Right ventricle myocardium inferior (tissue), 1 donor: ENCODE measurements around the gene RARRES2. TPM values are rescaled to one million over a fixed set of nuclear protein-coding genes. Genes with fewer than 3 reads are reported as not detected.

Experiments used
- ATAC-seq: fragments of 200-7000 bp; cut with Tn5 transposase; one replicate; pipeline ENCODE4 v1.9.1; 2020; ENCODE audit warnings: mild to moderate bottlenecking, moderate library complexity
- DNase-seq: peaks from one replicate; pipeline ENCODE4 v3.0.0; 2021; ENCODE audit errors: missing footprints
- intact Hi-C: fragments of 100-400 bp; cut with DNase I; formaldehyde crosslinking; loops from one replicate; pipeline ENCODE4 v1.11.0; 2022
- total RNA-seq: library from RNA; stranded (reverse); fragmentation: NEBNext Ultra II Directional; extraction: Animal tissue kit (Norgen Biotek cat#: 25700); gene quantifications from one replicate; pipeline ENCODE4 v1.2.1, GENCODE V29; 2021
- donor health status: DM: no; HTN: yes; CAD: no; lungs with severe emphysema.

The RARRES2 gene
- total RNA-seq, 1 donor from 2014 or later: 32.6 TPM

DNA sequence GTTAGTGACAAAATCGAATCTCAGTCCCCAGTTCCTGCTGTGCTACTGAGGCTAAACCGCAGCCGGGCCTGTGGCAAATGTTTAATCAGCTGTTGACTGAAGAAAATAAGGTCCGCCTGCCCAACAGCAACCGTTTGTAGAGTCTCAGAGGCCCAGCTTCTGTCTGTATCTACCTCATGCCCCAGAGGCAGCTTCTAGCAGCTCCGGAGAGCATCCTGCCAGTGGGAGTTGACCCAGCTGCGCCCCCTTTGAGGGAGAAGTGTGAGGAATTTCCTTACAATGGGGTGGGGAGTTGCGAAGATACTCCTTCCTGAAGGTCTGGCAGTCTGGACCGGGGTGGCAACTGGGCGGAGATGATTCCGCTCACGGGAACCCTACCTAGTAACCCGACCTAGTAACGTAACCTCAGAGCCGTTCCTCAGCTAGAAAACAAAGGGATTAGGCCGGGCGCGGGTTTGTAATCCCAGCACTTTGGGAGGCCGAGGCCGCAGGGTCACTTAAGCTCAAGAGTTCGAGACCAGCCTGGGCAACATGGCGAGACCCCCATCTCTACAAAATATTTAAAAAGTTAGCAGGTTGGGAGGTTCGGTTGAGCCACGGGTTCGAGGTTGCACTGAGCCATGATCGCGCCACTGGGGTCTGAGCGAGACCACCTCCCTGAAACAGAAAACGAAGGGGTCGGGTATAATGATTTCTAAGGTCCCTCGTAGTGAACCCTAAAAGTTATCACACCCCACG, 36.9 kb upstream of the RARRES2 start:
- ATAC-seq (peak; percentile 6), DNase-seq (no peak)
- intact Hi-C loops: loop anchor here (2.0 kb wide), 1 partner anchor 27 kb away; a partner anchor contains a TSS

DNA sequence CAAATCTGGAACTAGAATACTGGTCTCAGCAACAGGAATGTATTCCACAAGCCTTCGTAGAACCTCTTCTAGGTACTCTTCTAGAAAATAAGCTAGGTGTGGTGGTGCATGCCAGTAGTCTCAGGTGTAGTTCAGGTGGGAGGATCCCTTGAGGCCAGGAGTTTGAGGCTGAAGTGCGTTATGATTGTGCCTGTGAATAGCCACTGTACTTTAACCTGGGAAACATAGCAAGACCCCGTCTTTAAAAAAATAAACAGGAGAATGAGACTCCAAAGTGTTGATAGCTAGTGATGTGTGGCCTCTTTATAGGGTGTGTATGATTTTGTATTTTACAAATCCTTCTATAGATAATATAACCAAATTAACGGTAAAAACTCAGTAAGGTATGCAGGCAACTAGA, 36.2 kb upstream of the RARRES2 start:
- ATAC-seq: no peak
- no peak for DNase-seq
- intact Hi-C loops: loop anchor here (2.0 kb wide), 1 partner anchor 27 kb away; a partner anchor contains a TSS

- no peak for ATAC-seq
- DNase-seq: no peak
- intact Hi-C loops: no loop called here
Measured at GRCh38 chr7:150377196-150377595, 35.8 kb upstream of the RARRES2 start.

- ATAC-seq (no peak), DNase-seq (no peak)
- intact Hi-C loops: no loop called here
Measured at GRCh38 chr7:150376560-150376959, 35.1 kb upstream of the RARRES2 start.

DNA sequence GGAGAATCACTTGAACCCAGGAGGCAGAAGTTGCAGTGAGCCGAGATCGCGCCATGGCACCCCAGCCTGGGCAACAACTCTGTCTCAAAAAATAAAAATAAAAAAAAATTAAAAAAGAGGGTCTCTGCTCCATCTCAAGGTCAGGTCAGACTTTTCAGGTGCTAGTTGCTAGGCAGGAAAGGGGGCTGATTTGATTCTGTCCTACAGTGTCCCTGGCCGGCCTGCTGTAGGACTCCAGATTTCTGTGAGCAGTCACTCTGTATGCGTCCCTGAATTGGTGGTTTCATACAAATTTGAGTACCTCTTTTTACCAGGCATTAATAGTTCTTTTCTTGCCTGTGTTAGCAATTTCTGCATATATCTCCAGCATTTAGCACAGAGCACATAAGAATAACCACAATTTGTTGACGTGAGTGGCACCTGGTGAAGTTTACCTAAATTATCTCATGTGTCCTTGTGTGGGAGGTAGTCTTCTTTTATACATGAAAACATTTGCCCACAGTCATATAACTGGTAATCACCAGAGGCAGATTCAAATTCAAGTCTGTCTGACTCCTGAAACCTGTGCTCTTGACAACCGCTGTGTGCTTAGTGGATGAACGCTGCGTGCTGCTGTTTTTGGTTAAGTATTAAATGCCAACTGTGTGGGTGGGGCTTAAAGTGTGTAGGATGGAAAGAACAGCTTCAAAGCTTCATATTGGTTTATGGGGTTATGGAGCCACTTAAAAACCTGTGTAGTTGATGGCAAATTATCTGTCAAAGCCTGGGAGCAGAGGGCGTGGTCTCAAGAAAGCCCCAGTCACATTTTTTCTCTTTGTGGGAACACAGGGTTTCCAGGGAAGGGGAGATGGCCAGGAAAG, 34.5 kb upstream of the RARRES2 start:
- DNase-seq (no peak), ATAC-seq (no peak)
- intact Hi-C loops: no loop called here

DNA sequence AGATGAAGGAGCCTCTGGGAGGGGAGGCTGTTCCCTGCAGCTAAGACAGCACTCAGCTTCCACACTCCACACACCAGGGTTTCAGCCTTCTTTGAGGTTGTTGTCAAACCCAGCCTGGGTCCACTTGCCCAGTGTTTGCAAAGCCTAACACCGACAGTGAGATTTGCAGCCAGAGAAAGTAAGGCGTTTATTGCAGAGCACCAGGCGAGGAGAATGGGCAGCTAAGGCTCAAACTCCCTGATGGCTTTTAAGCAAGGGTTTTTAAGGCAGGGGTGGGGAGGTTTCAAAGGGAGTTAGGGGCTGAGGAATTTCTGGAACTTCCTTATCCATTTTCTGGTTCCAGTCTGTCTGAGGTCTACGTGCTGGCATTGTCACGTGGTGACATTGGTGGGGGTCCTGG, 33.0 kb upstream of the RARRES2 start:
- intact Hi-C loops: no loop called here
- no peak for ATAC-seq
- no peak for DNase-seq

DNA sequence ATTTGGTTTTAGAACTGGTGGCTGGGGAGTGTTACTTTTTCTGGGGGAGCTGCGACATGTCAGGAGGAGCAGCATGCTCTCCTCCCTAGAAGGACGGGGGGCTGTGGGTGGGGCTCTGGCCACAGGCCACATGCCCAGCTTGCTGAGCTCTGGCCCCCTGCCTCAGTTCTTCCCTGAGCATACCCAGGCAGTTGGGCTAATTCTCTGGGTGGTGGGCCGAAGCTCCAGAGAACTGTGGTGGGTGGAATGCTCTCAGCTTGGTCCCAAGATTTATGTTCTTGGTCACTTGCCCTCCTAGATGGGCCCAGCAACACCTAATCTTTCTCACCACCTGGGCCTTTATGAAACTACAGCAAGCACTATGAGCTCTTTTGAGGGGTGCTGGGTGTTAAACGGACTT, 32.6 kb upstream of the RARRES2 start:
- DNase-seq (no peak), ATAC-seq (no peak)
- intact Hi-C loops: no loop called here

- intact Hi-C loops: no loop called here
- ATAC-seq (no peak), DNase-seq (no peak)
Measured at GRCh38 chr7:150373049-150373801, 31.8 kb upstream of the RARRES2 start.

- intact Hi-C loops: no loop called here
- no peak for ATAC-seq
- no peak for DNase-seq
Measured at GRCh38 chr7:150372271-150373048, 31.0 kb upstream of the RARRES2 start.

GRCh38 chr7:150371996-150372270, 30.5 kb upstream of the RARRES2 start:
- DNase-seq (no peak), ATAC-seq (no peak)
- intact Hi-C loops: no loop called here

GRCh38 chr7:150371131-150371995, 29.9 kb upstream of the RARRES2 start:
- DNase-seq (no peak), ATAC-seq (no peak)

DNA sequence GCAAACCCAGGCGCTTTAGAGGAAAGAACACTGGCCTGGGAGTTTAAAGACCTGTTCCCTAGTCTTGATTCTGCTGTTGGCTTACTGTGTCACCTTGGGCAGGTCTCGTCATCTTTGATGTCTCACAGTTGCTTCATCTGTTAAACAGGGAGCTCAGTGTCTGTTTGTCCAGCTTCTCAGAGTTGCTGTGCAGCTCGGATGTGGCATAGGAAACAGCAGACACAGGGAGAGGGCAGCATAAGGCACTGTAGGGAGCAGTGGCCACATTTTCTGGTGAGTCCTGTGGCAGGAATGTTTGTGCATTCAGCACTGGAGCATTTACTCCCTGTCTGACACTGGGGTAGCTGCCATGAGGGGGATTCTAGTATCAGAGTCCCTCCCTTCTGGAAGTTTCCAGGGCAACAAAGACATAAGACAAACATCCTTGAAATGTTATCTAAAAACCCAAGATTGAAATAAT, 29.2 kb upstream of the RARRES2 start:
- no peak for ATAC-seq
- intact Hi-C loops: no loop called here
- no peak for DNase-seq

More at GRCh38 chr7:150371131-150371995, 29.9 kb upstream of the RARRES2 start:
- intact Hi-C loops: no loop called here

DNA sequence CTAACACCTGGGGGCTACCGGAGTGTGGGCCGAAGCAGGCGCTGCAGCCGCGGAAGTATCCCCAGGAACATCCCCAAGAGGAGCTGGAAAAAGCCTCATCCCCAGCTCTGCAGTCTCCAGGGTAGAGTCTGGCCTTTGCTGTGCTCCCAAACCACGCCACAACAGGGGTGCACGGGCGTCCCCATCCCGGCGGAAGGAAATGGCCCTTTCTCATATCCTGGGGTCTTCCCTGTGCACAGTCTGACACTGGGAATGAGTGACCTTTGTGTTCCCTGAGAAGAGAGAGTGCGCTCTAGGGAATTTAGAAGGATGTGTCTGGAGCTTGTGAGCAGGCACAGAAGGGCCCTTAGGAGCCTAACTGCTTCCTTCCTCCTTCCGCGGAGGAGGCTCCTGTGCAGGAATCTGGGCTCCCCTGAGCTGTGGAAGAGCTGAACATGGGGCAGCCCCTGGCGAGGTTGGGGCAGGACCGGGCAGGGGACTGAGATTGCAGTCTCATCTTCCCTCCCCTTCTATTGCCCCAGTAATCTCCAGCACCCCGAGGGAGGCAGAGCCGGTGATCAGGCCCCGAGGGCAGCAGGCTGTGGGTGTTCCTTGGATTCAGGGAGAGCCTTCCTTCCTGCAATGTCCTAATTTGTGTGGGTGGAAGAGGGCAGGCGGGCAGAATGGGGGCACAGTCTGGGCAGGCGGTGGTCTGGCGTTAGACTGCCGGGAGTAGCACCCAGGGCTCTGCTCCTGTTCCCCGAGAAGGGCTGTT, 28.5 kb upstream of the RARRES2 start:
- intact Hi-C loops: loop anchor here (1.0 to 2.0 kb wide), 3 partner anchors 9 to 47 kb away; partner anchors contain the start of genes ACTR3C, LRRC61 and ZNF775
- ATAC-seq: no peak
- no peak for DNase-seq

- ATAC-seq (peak; percentile 61), DNase-seq (peak; percentile 88)
- intact Hi-C loops: loop anchor here (1.0 to 2.0 kb wide), 3 partner anchors 10 to 46 kb away; partner anchors contain the start of genes ACTR3C, LRRC61 and ZNF775
Measured at GRCh38 chr7:150368884-150369747, 27.7 kb upstream of the RARRES2 start.

DNA sequence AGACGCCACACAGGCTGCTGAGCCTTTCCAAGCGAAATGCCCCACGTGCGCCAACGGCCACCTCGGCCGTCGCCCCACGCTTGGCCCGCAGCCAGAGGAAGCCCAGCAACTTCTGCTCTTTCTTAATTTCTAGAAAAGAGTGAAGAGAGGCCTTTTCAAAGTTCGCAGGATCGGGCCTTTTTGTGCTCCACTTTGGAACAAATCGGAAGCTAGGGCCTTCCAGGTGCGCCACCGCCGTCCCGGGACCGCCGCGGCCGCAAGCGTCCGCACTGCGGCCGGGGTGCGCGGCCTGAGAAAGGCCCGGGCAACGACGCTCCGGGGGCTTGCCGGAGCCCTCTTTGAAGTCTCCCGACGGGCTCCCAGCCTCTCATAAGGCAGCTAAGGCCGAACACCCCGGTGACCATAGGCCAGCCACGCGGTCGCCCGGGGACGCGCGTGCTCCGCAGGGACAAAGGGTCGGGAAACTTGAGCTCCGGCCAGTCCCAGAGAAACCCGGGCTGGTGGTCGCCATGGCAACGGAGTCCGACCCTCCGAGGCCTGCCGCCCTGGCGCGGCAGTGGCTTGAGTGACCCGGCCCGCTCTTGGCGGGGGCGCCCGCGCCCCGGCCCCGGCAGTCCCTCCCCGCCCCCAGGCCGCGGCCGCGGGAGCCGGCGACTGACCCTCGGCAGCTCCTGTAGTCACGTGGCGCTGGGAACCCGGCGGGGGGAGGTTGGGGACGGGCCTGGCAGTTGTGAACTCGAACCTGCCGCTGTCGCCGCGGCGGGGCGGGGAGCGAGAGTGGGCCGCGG, 26.9 kb upstream of the RARRES2 start, which contains the start of gene REPIN1:
Gene REPIN1, plus strand, starts transcription at position 727 of the 788 bp plus-strand sequence. CDS start 890 bp downstream, outside the sequence.
- ATAC-seq: peak; percentile 90
- intact Hi-C loops: loop anchor here (2.0 kb wide), 2 partner anchors 37 to 45 kb away; partner anchors contain the start of genes ACTR3C and LRRC61

More for the DNA sequence above, 26.9 kb upstream of the RARRES2 start, which contains the start of gene REPIN1:
- peak; percentile 96 for DNase-seq
